HepG2 (cell line): Measurements from ENCODE around the gene CASS4. TPM values are rescaled to one million over a fixed set of nuclear protein-coding genes. Genes with fewer than 3 reads are reported as not detected.

Experiments used
- ATAC-seq: fragments of 200-7000 bp; cut with Tn5 transposase; 3 replicates; pipeline ENCODE4 v1.9.1; 2020; ENCODE audit warnings: mild to moderate bottlenecking, moderate library complexity
- BruUV-seq: library from RNA; stranded (reverse); fragments of 400-500 nt; replicated peaks from 2 replicates; lab custom pipeline; 2021; lab: Mats Ljungman, UMichigan
- CTCF ChIA-PET: fragments of 300-600 bp; formaldehyde crosslinking; extraction: SDS; loops from one replicate; lab custom pipeline; 2021; ENCODE audit warnings: low total read pairs, inconsistent platforms, low intra/inter-chr PET ratio; lab: Yijun Ruan, JAX
- POLR2A ChIA-PET: fragments of 350-600 bp; sonication (Branson Sonifier 250); formaldehyde crosslinking; loops from one replicate; lab custom pipeline; 2020; ENCODE audit warnings: antibody characterized with exemption, inconsistent platforms; lab: Yijun Ruan, JAX
- DNase-seq: peaks from one replicate; pipeline ENCODE4 v3.0.0-alpha.2; 2015; ENCODE audit warnings: low spot score
- FAIRE-seq: peaks from 3 replicates; lab custom pipeline; 2011; peaks lifted over from hg19 to GRCh38; lab: Jason Lieb, UNC
- H2AFZ ChIP-seq: one replicate; pipeline ENCODE4 v1.6.1; 2011; ENCODE audit warnings: low read length, inconsistent platforms
- H3K27ac ChIP-seq: fragments of 300-600 bp; 3 replicates; pipeline ENCODE4 v1.8.0; 2011; ENCODE audit warnings: mixed run types, mild to moderate bottlenecking, mixed read lengths, low read length, inconsistent platforms; ENCODE audit not compliant: insufficient read depth; ENCODE audit errors: extremely low read length
- H3K27me3 ChIP-seq, 2 experiments: fragments of 200-600 bp in 1 of 2; 2 replicates in 1 of 2; 3 replicates in 1 of 2; pipeline versions ENCODE4 v1.6.0 to v1.8.0; 2011; ENCODE audit warnings: low read length in 2 of 2, mild to moderate bottlenecking in 2 of 2, moderate library complexity in 2 of 2, inconsistent platforms in 1 of 2; ENCODE audit not compliant: insufficient read depth in 2 of 2, control insufficient read depth in 1 of 2
- H3K36me3 ChIP-seq, 2 experiments: fragments of 200-600 bp in 1 of 2; replicated peaks in 1 of 2; 2 replicates in 1 of 2; 3 replicates in 1 of 2; pipeline versions ENCODE4 v1.5.1 to v1.8.0; 2011; ENCODE audit warnings: low read length in 2 of 2, inconsistent platforms in 1 of 2; ENCODE audit not compliant: insufficient read depth in 2 of 2, control insufficient read depth in 1 of 2
- H3K4me1 ChIP-seq: 2 replicates; pipeline ENCODE4 v1.5.1; 2012; ENCODE audit warnings: low read length, inconsistent platforms; ENCODE audit not compliant: insufficient read depth
- H3K4me2 ChIP-seq: 2 replicates; pipeline ENCODE4 v1.6.0; 2011; ENCODE audit warnings: low read depth, low read length, inconsistent platforms
- H3K4me3 ChIP-seq, 3 experiments: fragments of 200-600 bp in 1 of 3; sonication (generic), shearing (Covaris generic) in 1 of 3; replicated peaks in 1 of 3; 2 replicates each; pipeline ENCODE4 v1.5.1; 2011 to 2016; ENCODE audit warnings: low read length in 3 of 3, inconsistent platforms in 2 of 3, low read depth in 2 of 3, mild to moderate bottlenecking in 2 of 3, control low read depth in 1 of 3, mixed read lengths in 1 of 3; ENCODE audit not compliant: insufficient read depth in 1 of 3
- H3K79me2 ChIP-seq: one replicate; pipeline ENCODE4 v1.6.1; 2011; ENCODE audit warnings: low read length, inconsistent platforms; ENCODE audit not compliant: insufficient read depth
- H3K9ac ChIP-seq: 2 replicates; pipeline ENCODE4 v1.6.0; 2011; ENCODE audit warnings: mild to moderate bottlenecking, low read depth, low read length, inconsistent platforms; ENCODE audit not compliant: insufficient read depth
- H3K9me3 ChIP-seq: 2 replicates; pipeline ENCODE4 v1.5.1; 2012; ENCODE audit warnings: mild to moderate bottlenecking, low read length
- H4K20me1 ChIP-seq: 2 replicates; pipeline ENCODE4 v1.6.0; 2011; ENCODE audit warnings: inconsistent platforms, mild to moderate bottlenecking, low read length, moderate library complexity; ENCODE audit not compliant: insufficient read depth
- CEBPG ChIP-seq: IDR thresholded peaks from 2 replicates; pipeline ENCODE4 v1.6.1; 2016
- MED8 ChIP-seq: sonication (generic); formaldehyde crosslinking; IDR thresholded peaks from 2 replicates; pipeline ENCODE4 v1.8.1; 2023; ENCODE audit warnings: mild to moderate bottlenecking, missing genetic modification reagents; ENCODE audit not compliant: insufficient replicate concordance
- PAWR ChIP-seq: sonication (generic); formaldehyde crosslinking; IDR thresholded peaks from 2 replicates; pipeline ENCODE4 v1.4.0; 2020; ENCODE audit warnings: missing genetic modification reagents, mild to moderate bottlenecking, borderline replicate concordance
- SIN3A ChIP-seq: IDR thresholded peaks from 2 replicates; pipeline ENCODE4 v1.6.1; 2011; ENCODE audit warnings: low read depth, mild to moderate bottlenecking, control low read depth, low read length, borderline replicate concordance
- TMF1 ChIP-seq: sonication (generic); formaldehyde crosslinking; IDR thresholded peaks from 2 replicates; pipeline ENCODE4 v1.8.1; 2022; ENCODE audit warnings: low read depth, missing genetic modification reagents
- ZNF180 ChIP-seq: sonication (generic); formaldehyde crosslinking; IDR thresholded peaks from 2 replicates; pipeline ENCODE4 v1.4.0; 2020; ENCODE audit warnings: low read depth, missing genetic modification reagents, borderline replicate concordance
- ZNF251 ChIP-seq: sonication (generic); formaldehyde crosslinking; IDR thresholded peaks from 2 replicates; pipeline ENCODE4 v1.9.0; 2021; ENCODE audit warnings: mild to moderate bottlenecking, missing genetic modification reagents
- ZNF329 ChIP-seq: sonication (generic); formaldehyde crosslinking; IDR thresholded peaks from 2 replicates; pipeline ENCODE4 v1.9.0; 2021; ENCODE audit warnings: low read depth, mild to moderate bottlenecking, missing genetic modification reagents
- ZSCAN9 ChIP-seq: IDR thresholded peaks from 2 replicates; pipeline ENCODE4 v1.6.1; 2016; ENCODE audit warnings: borderline replicate concordance
- in situ Hi-C: cut with HindIII; loops from 2 replicates; pipeline ENCODE4 v1.10.0; 2017; ENCODE audit warnings: low pct_unique_long_range_greater_than_20kb; ENCODE audit not compliant: extremely low pct_ligation_motif_present
- intact Hi-C: fragments of 100-400 bp; cut with micrococcal nuclease; formaldehyde crosslinking; loops from one replicate; pipeline ENCODE4 v1.10.0; 2022; ENCODE audit not compliant: unreplicated experiment
- polyA plus RNA-seq, 8 experiments: library from polyadenylated mRNA; depleted of rRNA in 3 of 8; stranded (reverse) in 7 of 8; unstranded in 1 of 8; fragments of >200 nt; fragmentation: Illumina TruSeq in 4 of 8; extraction: Trizol in 4 of 8; gene quantifications; 2 replicates each; pipeline versions ENCODE4 v1.2.1 to v1.2.3, GENCODE V29; 2011 to 2016; ENCODE audit warnings: low read depth in 4 of 8, missing spikeins in 1 of 8, mixed read lengths in 1 of 8; ENCODE audit not compliant: insufficient read depth in 1 of 8
- total RNA-seq, 5 experiments: library from RNA; depleted of rRNA; stranded (reverse); fragments of >200 nt; fragmentation: Illumina TruSeq; extraction: Trizol; gene quantifications; 2 replicates each; pipeline ENCODE4 v1.2.3, GENCODE V29; 2016; ENCODE audit warnings: low read depth in 1 of 5
- TF ChIP-seq, protein P1 (sequence below): sonication (generic); formaldehyde crosslinking; IDR thresholded peaks from 2 replicates; pipeline ENCODE4 v1.4.0; 2020; ENCODE audit warnings: missing genetic modification reagents, borderline replicate concordance

CASS4 gene
- total and polyA plus RNA-seq, 2 of the 13 experiments (the other 11 are each of a cell fraction or from before 2014, with no cell fraction given): 0.17 to 0.49 TPM

GRCh38 chr20:56445540-56445939 lies 33.5 kb downstream of the CASS4 start (continued):
- no peak for TF ChIP-seq SIN3A
- TF ChIP-seq, protein P1, sequence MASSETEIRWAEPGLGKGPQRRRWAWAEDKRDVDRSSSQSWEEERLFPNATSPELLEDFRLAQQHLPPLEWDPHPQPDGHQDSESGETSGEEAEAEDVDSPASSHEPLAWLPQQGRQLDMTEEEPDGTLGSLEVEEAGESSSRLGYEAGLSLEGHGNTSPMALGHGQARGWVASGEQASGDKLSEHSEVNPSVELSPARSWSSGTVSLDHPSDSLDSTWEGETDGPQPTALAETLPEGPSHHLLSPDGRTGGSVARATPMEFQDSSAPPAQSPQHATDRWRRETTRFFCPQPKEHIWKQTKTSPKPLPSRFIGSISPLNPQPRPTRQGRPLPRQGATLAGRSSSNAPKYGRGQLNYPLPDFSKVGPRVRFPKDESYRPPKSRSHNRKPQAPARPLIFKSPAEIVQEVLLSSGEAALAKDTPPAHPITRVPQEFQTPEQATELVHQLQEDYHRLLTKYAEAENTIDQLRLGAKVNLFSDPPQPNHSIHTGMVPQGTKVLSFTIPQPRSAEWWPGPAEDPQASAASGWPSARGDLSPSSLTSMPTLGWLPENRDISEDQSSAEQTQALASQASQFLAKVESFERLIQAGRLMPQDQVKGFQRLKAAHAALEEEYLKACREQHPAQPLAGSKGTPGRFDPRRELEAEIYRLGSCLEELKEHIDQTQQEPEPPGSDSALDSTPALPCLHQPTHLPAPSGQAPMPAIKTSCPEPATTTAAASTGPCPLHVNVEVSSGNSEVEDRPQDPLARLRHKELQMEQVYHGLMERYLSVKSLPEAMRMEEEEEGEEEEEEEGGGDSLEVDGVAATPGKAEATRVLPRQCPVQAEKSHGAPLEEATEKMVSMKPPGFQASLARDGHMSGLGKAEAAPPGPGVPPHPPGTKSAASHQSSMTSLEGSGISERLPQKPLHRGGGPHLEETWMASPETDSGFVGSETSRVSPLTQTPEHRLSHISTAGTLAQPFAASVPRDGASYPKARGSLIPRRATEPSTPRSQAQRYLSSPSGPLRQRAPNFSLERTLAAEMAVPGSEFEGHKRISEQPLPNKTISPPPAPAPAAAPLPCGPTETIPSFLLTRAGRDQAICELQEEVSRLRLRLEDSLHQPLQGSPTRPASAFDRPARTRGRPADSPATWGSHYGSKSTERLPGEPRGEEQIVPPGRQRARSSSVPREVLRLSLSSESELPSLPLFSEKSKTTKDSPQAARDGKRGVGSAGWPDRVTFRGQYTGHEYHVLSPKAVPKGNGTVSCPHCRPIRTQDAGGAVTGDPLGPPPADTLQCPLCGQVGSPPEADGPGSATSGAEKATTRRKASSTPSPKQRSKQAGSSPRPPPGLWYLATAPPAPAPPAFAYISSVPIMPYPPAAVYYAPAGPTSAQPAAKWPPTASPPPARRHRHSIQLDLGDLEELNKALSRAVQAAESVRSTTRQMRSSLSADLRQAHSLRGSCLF (CRISPR knock-in tag): no peak
- no peak for TF ChIP-seq ZNF329 (CRISPR knock-in tag)
- no peak for TF ChIP-seq ZNF251 (CRISPR knock-in tag)
- no peak for TF ChIP-seq CEBPG

DNA sequence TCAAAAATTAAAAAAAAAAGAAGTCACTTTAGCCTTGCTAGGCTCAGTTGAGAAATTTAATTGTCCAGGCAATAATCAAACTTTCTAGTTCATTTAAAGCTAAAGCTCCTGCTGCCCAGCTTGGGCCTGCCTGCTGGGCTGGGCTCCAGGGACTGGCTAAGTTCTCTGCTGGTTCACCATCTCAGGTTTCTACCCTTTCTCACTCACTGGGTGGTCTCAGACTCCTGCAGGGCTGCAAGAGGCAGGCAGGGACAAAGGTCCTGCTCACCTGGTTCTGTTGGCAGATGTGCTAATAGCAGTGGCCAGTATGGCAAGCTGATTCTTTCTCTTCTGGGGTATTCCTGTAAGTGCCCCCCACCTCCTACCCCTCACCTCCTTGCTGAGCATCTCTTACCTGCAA lies 35.2 kb downstream of the CASS4 start:
- ChIA-PET CTCF (no interaction called here), POLR2A (no interaction called here)
- Histone ChIP-seq H4K20me1 (no peaks in the 10 kb centered on the region), H3K79me2 (no peaks in the 10 kb centered on the region), H3K27ac (no peak overlapping the region), H2AFZ (no peak overlapping the region), H3K4me1 (peaks cover 9% of the 10 kb centered on the region), H3K9me3 (no peaks in the 10 kb centered on the region), H3K9ac (no peak overlapping the region), H3K27me3 (peaks cover 0 to 2% of the 10 kb centered on the region in 2 experiments; a peak in 1 of 5 replicates), H3K4me2 (no peak overlapping the region), H3K4me3 (no peak overlapping the region), H3K36me3 (no peaks in the 10 kb centered on the region)
- DNase-seq: no peak
- no TSS peak for BruUV-seq
- no peak for ATAC-seq
- TF ChIP-seq MED8 (CRISPR knock-in tag): no peak
- no peak for TF ChIP-seq PAWR (CRISPR knock-in tag)
- TF ChIP-seq ZNF180: no peak
- no peak for TF ChIP-seq ZSCAN9
- TF ChIP-seq TMF1 (CRISPR knock-in tag): no peak
- intact Hi-C loops (no loop called here), in situ Hi-C loops (no loop called here)
- no peak for FAIRE-seq
